Measurements from ENCODE around the gene SOHLH2. TPM values are rescaled to one million over a fixed set of nuclear protein-coding genes. Genes with fewer than 3 reads are reported as not detected.

Gene SOHLH2
- total RNA-seq, 1 donor from 2014 or later: 0.53 TPM

- Histone ChIP-seq H3K27me3 (ENCODE audit: control insufficient read depth, insufficient read depth, low read length) (peaks cover 15% of the 10 kb centered on the region), H3K4me3 (ENCODE audit: low read depth, low read length) (no peak overlapping the region), H3K36me3 (ENCODE audit: control insufficient read depth, insufficient read depth, low read length) (no peaks in the 10 kb centered on the region)
- FAIRE-seq (no peak), DNase-seq (ENCODE audit: low read depth) (no peak)
- TF ChIP-seq CTCF (IDR thresholded peaks at IDR 0.05; ENCODE audit: insufficient read depth, low read length, severe bottlenecking): no peak
Measured at GRCh38 chr13:36126491-36126890, 87.9 kb downstream of the SOHLH2 start.

GRCh38 chr13:36125841-36126240 is 88.5 kb downstream of the SOHLH2 start:
- TF ChIP-seq CTCF (IDR thresholded peaks at IDR 0.05; ENCODE audit: insufficient read depth, low read length, severe bottlenecking): no peak
- Histone ChIP-seq H3K27me3 (ENCODE audit: control insufficient read depth, insufficient read depth, low read length) (peaks cover 14% of the 10 kb centered on the region), H3K4me3 (ENCODE audit: low read depth, low read length) (no peak overlapping the region), H3K36me3 (ENCODE audit: control insufficient read depth, insufficient read depth, low read length) (no peaks in the 10 kb centered on the region)
- FAIRE-seq: peak; percentile 28
- no peak for DNase-seq (ENCODE audit: low read depth)

- Histone ChIP-seq H3K27me3 (ENCODE audit: control insufficient read depth, insufficient read depth, low read length) (peaks cover 3% of the 10 kb centered on the region), H3K36me3 (ENCODE audit: control insufficient read depth, insufficient read depth, low read length) (no peaks in the 10 kb centered on the region), H3K4me3 (ENCODE audit: low read depth, low read length) (no peak overlapping the region)
- no peak for DNase-seq (ENCODE audit: low read depth)
- FAIRE-seq: no peak
- no peak for TF ChIP-seq CTCF (IDR thresholded peaks at IDR 0.05; ENCODE audit: insufficient read depth, low read length, severe bottlenecking)
Measured at GRCh38 chr13:36124236-36124822, 90.0 kb downstream of the SOHLH2 start.

Other genes with a start within 250 kb of the SOHLH2 start
- under 0.01 and 0.13 TPM in 2 replicates for gene DCLK1, start 83.2 kb downstream of the SOHLH2 start, total RNA-seq
- 1.5 and 1.8 TPM in 2 replicates for gene CCDC169, start 83.3 kb upstream of the SOHLH2 start, total RNA-seq
- gene SPART, start 131.8 kb upstream of the SOHLH2 start, total RNA-seq: 62.1 and 73.1 TPM in 2 replicates
- gene CCNA1, start 217.9 kb upstream of the SOHLH2 start, total RNA-seq: 106 and 133 TPM in 2 replicates

Measured in bronchial epithelial cell (primary cell).